Measurements from ENCODE around the gene ECT2L.

Gene ECT2L

GRCh38 chr6:138891255-138891986, 95.5 kb downstream of the ECT2L start:
- POLR2A ChIA-PET (ENCODE audit: low non-redundant PET), result no interaction called here

GRCh38 chr6:138896104-138896756, 100.3 kb downstream of the ECT2L start:
- no peak for DNase-seq (ENCODE audit: low spot score)
- TF ChIP-seq CTCF (conservative IDR thresholded peaks at IDR 0.05; ENCODE audit: low read depth), result no peak
- H3K27ac ChIP-seq, result no peak overlapping the region
- ChIA-PET CTCF (interaction anchor here (0.7 kb wide), 2 partner anchors 93 to 127 kb away, joined by 6 read pairs; no protein-coding TSS in a partner anchor), POLR2A (ENCODE audit: low non-redundant PET) (no interaction called here)

More at GRCh38 chr6:138891255-138891986, 95.5 kb downstream of the ECT2L start:
- CTCF ChIA-PET, result no interaction called here
- no peak for TF ChIP-seq CTCF (conservative IDR thresholded peaks at IDR 0.05; ENCODE audit: low read depth)
- no peak for DNase-seq (ENCODE audit: low spot score)
- H3K27ac ChIP-seq, result no peak overlapping the region

- DNase-seq (ENCODE audit: low spot score), result no peak
- H3K27ac ChIP-seq, result no peak overlapping the region
- ChIA-PET CTCF (no interaction called here), POLR2A (ENCODE audit: low non-redundant PET) (no interaction called here)
- no peak for TF ChIP-seq CTCF (conservative IDR thresholded peaks at IDR 0.05; ENCODE audit: low read depth)
Observed at GRCh38 chr6:138897031-138897430, 101.1 kb downstream of the ECT2L start.

GRCh38 chr6:138907167-138907566, 111.3 kb downstream of the ECT2L start:
- ChIA-PET POLR2A (ENCODE audit: low non-redundant PET) (no interaction called here), CTCF (interaction anchor here (0.6 kb wide), 1 partner anchor 25 kb away, joined by 3 read pairs; no protein-coding TSS in a partner anchor)
- H3K27ac ChIP-seq, result no peak overlapping the region
- no peak for DNase-seq (ENCODE audit: low spot score)
- no peak for TF ChIP-seq CTCF (conservative IDR thresholded peaks at IDR 0.05; ENCODE audit: low read depth)

- no peak overlapping the region for H3K27ac ChIP-seq
- no peak for TF ChIP-seq CTCF (conservative IDR thresholded peaks at IDR 0.05; ENCODE audit: low read depth)
- POLR2A ChIA-PET (ENCODE audit: low non-redundant PET), result no interaction called here
- CTCF ChIA-PET, result no interaction called here
- no peak for DNase-seq (ENCODE audit: low spot score)
Observed at GRCh38 chr6:138909511-138909910, 113.6 kb downstream of the ECT2L start.

- ChIA-PET CTCF (no interaction called here), POLR2A (ENCODE audit: low non-redundant PET) (no interaction called here)
Observed at GRCh38 chr6:138909975-138910374, 114.1 kb downstream of the ECT2L start.

More at GRCh38 chr6:138909975-138910374, 114.1 kb downstream of the ECT2L start:
- no peak overlapping the region for H3K27ac ChIP-seq
- no peak for TF ChIP-seq CTCF (conservative IDR thresholded peaks at IDR 0.05; ENCODE audit: low read depth)
- no peak for DNase-seq (ENCODE audit: low spot score)

Measured in RWPE1 (cell line).